Left kidney (tissue), 2 donors: Measurements from ENCODE around the gene LCN6. TPM values are rescaled to one million over a fixed set of nuclear protein-coding genes. Genes with fewer than 3 reads are reported as not detected.
"Not testable (repeated sequence)": the region's sequence is repeated elsewhere in the genome, so short reads cannot be mapped to it uniquely, and the experiment has no call there.

Experiments
- DNase-seq: peaks from one replicate; pipeline ENCODE4 v3.0.0-alpha.2; 2013
- polyA plus RNA-seq: library from polyadenylated mRNA; unstranded; fragments of 120-200 nt; gene quantifications from one replicate; pipeline ENCODE4 v1.2.1, GENCODE V29; 2013; ENCODE audit not compliant: insufficient read length

Gene LCN6
- polyA plus RNA-seq, 1 donor: not detected

- no peak for DNase-seq
Observed at GRCh38 chr9:136784249-136784996, 36.1 kb upstream of the LCN6 start.

DNA sequence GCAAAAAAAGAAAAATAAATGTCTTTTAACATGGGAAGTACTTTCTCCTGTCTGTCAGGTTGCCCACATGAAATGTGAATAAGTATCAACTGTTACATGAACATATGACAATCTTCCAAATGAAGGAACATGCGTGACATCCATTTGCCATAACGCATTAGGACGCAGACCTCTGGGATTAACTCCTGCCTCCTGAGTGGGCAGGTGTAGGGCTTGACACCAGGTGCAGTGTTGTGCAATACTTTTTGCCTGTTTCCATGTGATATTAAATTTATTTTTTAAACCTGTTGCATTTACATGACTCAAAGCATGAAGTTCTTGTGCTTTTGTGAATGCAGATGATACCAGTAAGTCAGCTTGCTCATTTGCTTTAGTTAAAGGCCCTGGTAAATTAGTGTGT is 34.1 kb upstream of the LCN6 start:
- DNase-seq: no peak

GRCh38 chr9:136779808-136780207 is 31.5 kb upstream of the LCN6 start:
- DNase-seq: no peak

GRCh38 chr9:136777359-136777758 is 29.0 kb upstream of the LCN6 start:
- DNase-seq: no peak

DNA sequence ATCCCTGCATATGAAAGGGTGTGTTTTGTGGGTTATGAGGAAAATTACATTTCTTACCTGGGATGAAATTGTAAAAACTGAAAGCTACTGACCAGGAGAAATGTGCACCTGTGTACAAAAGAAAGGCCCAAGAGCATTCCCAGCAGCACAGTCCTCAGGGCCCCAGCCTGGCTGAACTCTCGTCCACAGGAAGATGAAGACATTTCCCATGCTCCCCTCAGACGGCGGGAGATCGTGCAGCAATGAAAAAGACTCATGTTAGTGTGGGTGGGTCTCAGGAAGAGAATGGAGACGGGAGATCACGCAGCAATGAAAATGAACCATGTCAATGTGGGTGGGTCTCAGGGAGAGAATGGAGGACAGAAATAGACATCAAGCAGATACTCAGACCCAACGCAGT is 28.6 kb upstream of the LCN6 start:
- DNase-seq: no peak

GRCh38 chr9:136775191-136775590 is 26.9 kb upstream of the LCN6 start:
- no peak for DNase-seq

DNA sequence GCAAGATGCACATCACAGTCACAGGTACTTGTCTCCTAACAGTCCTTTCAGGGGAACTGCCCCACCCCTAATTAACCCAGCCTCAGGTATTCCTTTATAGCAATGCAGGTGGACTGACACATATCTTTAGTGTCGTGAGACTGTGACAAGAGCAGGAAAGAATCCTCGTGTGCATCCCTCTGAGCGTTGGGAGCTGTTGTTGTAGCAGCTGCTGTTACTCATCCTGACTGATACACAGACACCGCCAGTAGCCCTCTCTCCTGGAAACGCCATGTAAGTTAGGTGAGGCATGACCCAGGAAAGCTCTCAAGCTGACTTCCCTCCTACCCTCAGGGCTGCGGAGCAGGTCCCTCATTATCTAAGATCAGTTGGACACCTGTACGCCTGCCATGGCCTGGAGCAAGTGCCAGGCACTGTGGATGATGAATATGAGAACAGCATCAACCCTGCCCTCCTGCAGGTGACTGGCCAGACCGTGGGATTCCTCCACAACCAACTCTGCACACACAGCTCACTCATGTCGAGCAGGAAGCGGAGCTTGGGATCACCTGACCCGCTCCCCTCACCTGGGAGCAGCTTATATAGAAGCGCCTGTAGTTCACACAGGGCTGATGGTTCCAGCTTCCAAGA is 26.2 kb upstream of the LCN6 start:
- no peak for DNase-seq

- DNase-seq: no peak
Observed at GRCh38 chr9:136773386-136774044, 25.2 kb upstream of the LCN6 start.

DNA sequence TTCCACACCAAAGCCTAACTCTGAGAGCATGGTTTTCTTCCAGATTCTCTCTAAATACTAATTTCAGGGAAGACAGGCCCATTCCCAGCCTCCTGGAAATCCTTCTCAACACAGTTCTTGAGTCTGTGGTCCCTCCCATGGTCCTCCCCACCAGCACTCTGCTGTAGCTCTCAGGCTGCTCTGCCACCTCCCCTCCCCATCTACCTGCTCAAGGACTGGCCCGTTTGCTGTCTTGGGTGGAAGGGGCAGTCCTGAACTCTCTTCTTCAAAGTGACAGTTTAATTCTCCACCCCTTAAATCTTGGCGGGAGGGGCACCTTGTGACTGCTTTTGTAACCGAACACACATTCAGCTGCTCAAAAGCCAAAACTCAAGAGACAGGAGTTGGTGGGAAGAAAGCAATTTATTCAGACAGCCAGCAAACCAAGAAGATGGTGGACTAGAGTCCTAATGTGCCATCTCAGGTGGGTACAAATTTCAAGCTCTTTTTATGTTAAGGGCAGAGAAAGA is 23.6 kb upstream of the LCN6 start:
- DNase-seq: no peak

DNA sequence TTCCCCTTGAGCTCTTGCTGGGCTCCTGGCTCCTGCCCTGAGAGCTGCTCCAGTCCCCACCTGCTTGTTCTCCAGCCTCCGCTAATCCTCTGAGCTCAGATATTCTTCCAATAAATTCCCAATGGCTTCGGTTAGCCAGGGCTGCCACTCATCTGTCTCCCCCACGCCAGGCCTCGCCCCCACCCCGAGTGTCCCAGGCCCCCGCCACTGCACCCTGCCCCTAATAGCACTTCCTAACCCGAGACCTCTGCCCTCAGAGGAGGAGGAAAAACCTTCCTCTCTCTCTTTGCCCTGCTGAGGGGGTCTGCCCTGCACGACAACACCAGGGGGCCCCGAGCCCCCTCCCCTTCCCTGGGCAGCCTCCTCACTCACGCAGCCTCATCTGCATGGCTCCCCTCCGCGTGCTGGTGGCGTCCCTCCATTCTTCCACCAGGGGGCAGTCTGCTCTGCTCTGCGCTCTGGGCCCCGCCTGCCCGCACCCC is 21.4 kb upstream of the LCN6 start:
- no peak for DNase-seq

- not testable (repeated sequence) for DNase-seq
Observed at GRCh38 chr9:136766410-136767120, 18.2 kb upstream of the LCN6 start.

- DNase-seq: not testable (repeated sequence)
Observed at GRCh38 chr9:136765745-136766409, 17.6 kb upstream of the LCN6 start.

DNA sequence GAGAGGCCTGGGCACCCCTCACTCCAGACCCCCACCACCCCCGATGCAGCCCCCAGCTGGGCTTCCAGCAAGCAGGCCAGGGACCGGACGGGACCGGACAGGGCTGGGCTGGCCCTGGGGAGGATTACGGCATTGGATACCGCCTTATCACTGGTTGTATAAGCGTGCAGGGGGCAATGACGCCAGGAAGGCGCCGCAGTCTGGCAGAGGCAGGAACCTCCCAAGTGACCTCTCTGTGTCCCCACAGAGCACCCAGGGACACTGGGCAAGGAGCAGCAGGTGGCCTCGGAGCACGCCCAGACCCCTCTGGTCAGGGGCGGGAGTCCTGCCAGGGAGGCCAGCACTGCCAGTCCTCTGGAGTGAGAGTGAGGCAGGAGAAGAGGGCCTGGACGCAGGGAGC is 16.7 kb upstream of the LCN6 start:
- no peak for DNase-seq

- no peak for DNase-seq
Observed at GRCh38 chr9:136764301-136764891, 16.1 kb upstream of the LCN6 start, which contains the start of gene LCN15. Gene LCN15, minus strand, starts transcription at chr9:136764518. Its CDS starts 30 bp downstream, at chr9:136764488.

- no peak for DNase-seq
Observed at GRCh38 chr9:136763649-136764035, 15.3 kb upstream of the LCN6 start.

DNA sequence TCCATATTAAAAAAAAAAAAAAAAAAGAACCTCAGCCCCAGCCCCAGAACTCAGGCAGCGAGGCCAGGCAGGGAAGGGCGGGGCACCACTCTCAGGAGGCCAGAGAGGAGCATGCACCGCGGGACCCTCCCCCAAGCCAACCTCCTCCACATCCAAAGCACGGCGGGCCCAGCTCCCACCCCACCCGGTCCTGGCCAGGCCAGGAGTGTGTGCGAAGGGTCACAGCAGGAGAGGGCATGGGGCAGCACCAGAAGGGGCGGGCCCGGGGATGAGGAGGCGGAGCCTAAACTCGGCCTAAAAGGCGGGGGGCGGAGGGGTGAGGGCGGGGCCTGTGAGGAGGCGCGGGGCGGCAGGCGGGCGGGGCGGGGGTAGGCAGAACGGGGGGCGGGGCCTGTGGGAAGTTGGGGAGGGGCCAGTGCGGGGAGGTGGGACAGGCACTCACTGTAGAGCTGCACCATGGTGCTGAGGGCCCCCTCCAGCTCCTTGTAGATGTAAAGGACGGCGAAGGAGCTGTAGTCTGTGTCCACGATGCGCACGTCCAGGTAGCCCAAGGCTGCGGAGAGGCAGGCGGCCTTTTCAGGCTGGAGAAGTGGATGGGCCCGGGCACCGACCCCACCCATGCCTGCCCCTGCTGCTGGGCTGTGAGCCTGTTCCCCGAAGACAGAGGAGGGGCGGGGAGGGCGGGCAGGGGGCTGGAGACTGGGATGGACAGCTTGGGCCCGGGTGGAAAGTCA is 14.8 kb upstream of the LCN6 start:
- no peak for DNase-seq

DNA sequence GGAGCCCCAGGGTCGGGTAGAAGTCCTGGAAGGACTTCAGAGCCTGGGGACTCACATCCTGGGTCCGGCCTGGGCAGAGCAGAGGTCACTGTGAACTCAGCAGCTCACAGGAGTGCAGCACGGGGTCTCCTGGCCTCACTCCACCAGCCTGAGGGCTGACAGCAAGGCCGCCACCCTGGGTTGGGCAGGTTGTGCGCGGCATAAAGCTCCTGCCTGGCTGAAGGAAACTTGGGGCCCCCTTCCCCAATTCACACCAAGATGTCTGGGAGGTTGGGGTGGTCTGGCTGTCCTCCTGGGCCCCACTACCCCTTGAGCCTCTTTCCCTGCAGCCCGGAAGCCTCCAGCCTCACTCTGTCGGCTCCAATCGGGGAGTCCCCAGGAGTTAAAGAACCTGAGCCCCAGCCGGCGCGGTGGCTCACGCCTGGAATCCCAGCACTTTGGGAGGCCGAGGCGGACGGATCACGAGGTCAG is 13.9 kb upstream of the LCN6 start:
- no peak for DNase-seq

DNA sequence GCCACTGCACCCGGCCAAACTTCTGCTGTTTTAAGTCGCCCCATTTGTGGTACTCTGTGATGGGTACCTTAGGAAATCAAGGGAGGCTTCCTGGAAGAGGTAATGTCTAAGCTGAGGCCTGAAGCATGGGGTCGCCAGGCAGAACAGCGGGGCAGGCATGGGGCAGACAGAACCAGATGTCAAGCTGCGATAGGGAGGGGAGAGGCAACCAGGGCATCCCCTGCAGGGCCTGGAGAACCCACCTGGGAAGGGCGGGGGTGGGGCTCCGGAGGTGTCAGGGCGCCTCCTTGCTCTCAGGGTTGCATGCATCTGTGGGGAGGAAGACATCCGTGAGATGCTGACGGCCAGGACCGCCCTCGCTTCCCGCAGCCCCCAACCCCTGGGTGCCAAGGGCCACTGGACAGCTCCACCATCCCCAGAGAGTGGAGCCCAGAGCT is 13.2 kb upstream of the LCN6 start:
- DNase-seq: no peak

DNA sequence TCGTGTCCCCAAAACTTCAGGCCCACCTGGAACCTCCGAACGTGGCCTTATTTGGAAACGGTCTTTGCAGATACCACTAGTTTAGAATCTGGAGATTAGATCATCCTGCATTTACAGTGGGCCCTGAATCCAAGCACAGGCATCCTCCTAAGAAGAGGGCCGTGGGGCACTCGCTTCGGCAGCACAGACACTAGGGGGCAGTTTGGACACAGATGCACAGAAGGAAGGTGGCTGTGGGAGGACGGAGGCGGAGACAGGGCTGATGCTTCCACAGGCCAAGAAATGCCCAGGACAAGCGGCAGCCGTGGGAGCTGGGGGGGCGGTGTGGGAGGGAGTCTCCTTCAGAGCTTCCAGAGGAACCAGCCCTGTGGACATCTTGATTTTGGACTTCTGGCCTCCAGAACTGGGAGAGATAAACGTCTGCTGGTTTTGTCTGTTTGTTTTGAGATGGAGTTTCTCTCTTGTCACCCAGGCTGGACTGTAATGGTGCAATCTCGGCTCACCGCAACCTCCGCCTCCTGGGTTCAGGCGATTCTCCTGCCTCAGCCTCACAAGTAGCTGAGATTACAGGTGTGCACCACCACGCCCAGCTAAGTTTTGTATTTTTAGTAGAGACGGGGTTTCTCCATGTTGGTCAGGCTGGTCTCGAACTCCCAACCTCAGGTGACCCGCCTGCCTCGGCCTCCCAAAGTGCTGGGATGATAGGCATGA is 12.7 kb upstream of the LCN6 start:
- not testable (repeated sequence) for DNase-seq

DNA sequence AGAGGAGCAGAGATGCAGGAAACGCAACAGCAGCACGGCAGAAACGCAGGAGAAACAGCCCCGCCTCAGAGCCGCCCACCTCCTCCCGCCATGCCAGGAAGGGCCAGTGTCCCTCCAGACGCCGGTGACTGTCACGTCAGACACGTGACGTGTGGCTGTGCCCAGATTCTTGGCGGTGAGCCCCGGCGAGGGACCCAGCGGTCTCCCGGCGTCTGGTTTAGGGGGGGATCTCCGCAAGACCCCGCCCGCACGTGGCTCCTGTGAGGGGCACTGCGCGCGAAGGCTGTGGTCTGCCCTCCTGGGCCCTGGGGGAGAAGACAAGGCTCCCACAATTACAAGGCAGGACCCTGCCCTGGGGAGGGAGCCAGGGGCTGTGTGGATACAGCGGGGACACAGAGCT is 12.1 kb upstream of the LCN6 start:
- no peak for DNase-seq
